Measurements from ENCODE around the gene EPX.

- TF ChIP-seq GATA2 (IDR thresholded peaks at IDR 0.05; ENCODE audit: low read depth, low read length): no peak
- TF ChIP-seq GATA3 (IDR thresholded peaks at IDR 0.05; ENCODE audit: low read depth, low read length): no peak
These were observed 35.2 kb downstream of the EPX start for GRCh38 chr17:58227733-58228132.
